Measurements from ENCODE around the gene THSD7B.

THSD7B gene

DNA sequence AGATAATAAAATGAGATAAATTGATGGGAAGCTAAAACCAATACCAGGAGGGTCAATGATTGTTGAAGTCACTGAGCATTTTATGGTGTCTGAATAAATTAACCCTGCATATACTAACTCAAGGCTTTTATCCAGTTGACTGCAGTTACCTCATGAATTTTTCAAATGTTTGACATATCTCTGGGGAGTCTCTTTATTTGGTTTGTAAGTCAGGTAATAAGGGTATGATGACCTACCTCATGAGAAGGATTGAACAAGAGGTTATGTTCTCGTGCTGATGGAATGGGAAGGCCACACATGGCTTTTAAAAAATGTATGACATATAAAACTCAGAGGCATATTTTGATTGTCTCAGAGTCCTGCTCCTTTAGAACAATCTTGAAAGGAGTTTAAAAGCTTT is 237.6 kb downstream of the THSD7B start:
- H3K4me1 ChIP-seq = no peaks in the 10 kb centered on the region
- H3K9me3 ChIP-seq (ENCODE audit: control insufficient read depth, low read length) = no peaks in the 10 kb centered on the region
- TF ChIP-seq, protein P1, sequence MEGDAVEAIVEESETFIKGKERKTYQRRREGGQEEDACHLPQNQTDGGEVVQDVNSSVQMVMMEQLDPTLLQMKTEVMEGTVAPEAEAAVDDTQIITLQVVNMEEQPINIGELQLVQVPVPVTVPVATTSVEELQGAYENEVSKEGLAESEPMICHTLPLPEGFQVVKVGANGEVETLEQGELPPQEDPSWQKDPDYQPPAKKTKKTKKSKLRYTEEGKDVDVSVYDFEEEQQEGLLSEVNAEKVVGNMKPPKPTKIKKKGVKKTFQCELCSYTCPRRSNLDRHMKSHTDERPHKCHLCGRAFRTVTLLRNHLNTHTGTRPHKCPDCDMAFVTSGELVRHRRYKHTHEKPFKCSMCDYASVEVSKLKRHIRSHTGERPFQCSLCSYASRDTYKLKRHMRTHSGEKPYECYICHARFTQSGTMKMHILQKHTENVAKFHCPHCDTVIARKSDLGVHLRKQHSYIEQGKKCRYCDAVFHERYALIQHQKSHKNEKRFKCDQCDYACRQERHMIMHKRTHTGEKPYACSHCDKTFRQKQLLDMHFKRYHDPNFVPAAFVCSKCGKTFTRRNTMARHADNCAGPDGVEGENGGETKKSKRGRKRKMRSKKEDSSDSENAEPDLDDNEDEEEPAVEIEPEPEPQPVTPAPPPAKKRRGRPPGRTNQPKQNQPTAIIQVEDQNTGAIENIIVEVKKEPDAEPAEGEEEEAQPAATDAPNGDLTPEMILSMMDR (IDR thresholded peaks at IDR 0.05) = no peak
- H3K27ac ChIP-seq = no peak overlapping the region
- no peak overlapping the region for H3K4me2 ChIP-seq (ENCODE audit: low read length)
- no peaks in the 10 kb centered on the region for H3K36me3 ChIP-seq (ENCODE audit: control insufficient read depth, insufficient read depth, low read length)
- no peak overlapping the region for H3K9ac ChIP-seq
- H3K4me3 ChIP-seq (ENCODE audit: low read depth, low read length) = no peak overlapping the region
- H2AFZ ChIP-seq = no peak overlapping the region
- H3K27me3 ChIP-seq (ENCODE audit: control insufficient read depth, insufficient read depth, low read length) = no peaks in the 10 kb centered on the region
- no peaks in the 10 kb centered on the region for H3K79me2 ChIP-seq

DNA sequence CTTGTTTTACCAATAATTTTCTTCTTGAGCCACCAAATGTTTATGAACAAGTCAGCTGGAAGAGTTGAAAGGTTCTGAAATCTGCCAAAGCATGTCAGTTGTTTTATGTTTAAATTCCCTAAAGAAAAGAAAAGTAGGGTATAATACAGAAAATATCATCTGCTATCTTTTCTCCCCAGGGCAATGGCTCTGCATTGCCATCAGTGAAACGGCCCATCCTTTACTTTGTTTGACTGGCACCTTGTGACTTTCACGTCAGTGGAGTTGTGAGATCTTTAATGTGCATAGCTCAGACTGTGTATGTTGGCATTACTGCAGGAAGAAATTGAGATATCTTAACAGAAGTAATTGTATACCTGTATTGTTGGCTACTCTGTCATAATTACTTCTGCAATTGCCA is 239.9 kb downstream of the THSD7B start:
- no peaks in the 10 kb centered on the region for H3K79me2 ChIP-seq
- no peak overlapping the region for H3K9ac ChIP-seq
- no peak overlapping the region for H2AFZ ChIP-seq
- no peaks in the 10 kb centered on the region for H3K9me3 ChIP-seq (ENCODE audit: control insufficient read depth, low read length)
- no peak overlapping the region for H3K27ac ChIP-seq
- TF ChIP-seq, protein P1 (IDR thresholded peaks at IDR 0.05) = no peak
- H3K4me1 ChIP-seq = no peaks in the 10 kb centered on the region
- H3K4me3 ChIP-seq (ENCODE audit: low read depth, low read length) = no peak overlapping the region
- no peaks in the 10 kb centered on the region for H3K36me3 ChIP-seq (ENCODE audit: control insufficient read depth, insufficient read depth, low read length)
- H3K4me2 ChIP-seq (ENCODE audit: low read length) = no peak overlapping the region
- no peaks in the 10 kb centered on the region for H3K27me3 ChIP-seq (ENCODE audit: control insufficient read depth, insufficient read depth, low read length)

DNA sequence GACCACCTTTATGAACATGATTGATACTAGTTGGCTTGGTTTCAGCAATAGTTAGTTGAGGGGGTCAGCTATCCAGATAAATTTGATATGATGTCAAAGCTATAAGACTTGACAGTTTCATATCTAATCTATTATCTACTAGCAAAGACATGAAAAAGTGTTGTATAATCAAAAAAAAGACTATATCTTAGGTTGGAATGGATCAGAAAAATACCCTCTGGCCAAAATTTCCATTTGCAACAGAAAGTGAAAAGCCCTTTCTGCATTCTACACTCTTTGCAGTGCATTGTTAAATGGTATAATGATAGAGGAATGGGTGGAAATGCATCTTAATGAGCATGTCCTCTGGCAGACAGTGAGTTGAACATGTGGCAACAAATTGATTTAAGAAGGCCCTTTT is 242.6 kb downstream of the THSD7B start:
- H3K36me3 ChIP-seq (ENCODE audit: control insufficient read depth, insufficient read depth, low read length) = no peaks in the 10 kb centered on the region
- no peaks in the 10 kb centered on the region for H3K9me3 ChIP-seq (ENCODE audit: control insufficient read depth, low read length)
- no peak overlapping the region for H3K4me2 ChIP-seq (ENCODE audit: low read length)
- H3K9ac ChIP-seq = no peak overlapping the region
- no peaks in the 10 kb centered on the region for H3K79me2 ChIP-seq
- no peak overlapping the region for H3K27ac ChIP-seq
- no peaks in the 10 kb centered on the region for H3K4me1 ChIP-seq
- TF ChIP-seq, protein P1 (IDR thresholded peaks at IDR 0.05) = no peak
- no peaks in the 10 kb centered on the region for H3K27me3 ChIP-seq (ENCODE audit: control insufficient read depth, insufficient read depth, low read length)
- H3K4me3 ChIP-seq (ENCODE audit: low read depth, low read length) = no peak overlapping the region
- H2AFZ ChIP-seq = no peak overlapping the region

DNA sequence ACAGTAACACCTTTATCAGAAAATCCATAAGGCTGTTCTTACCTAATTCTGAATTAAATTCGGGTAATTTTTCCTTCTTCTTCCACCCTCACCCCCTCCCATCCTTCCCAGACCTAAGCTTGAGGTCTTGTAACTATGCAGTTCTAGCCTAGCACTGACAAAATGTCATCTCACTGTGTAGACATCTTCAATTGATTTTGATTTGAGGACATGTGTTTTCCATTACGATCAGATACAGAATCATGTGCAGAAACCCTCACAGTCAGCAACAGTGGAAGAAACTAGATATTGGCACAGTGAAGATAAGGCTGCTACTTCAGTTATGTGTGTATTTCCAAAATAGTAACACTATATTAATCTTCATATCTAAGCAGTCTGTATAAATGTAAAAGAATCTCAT is 244.6 kb downstream of the THSD7B start:
- no peaks in the 10 kb centered on the region for H3K9me3 ChIP-seq (ENCODE audit: control insufficient read depth, low read length)
- H3K4me2 ChIP-seq (ENCODE audit: low read length) = no peak overlapping the region
- no peaks in the 10 kb centered on the region for H3K36me3 ChIP-seq (ENCODE audit: control insufficient read depth, insufficient read depth, low read length)
- H3K9ac ChIP-seq = no peak overlapping the region
- TF ChIP-seq, protein P1 (IDR thresholded peaks at IDR 0.05) = no peak
- no peaks in the 10 kb centered on the region for H3K4me1 ChIP-seq
- H3K27ac ChIP-seq = no peak overlapping the region
- no peaks in the 10 kb centered on the region for H3K27me3 ChIP-seq (ENCODE audit: control insufficient read depth, insufficient read depth, low read length)
- no peaks in the 10 kb centered on the region for H3K79me2 ChIP-seq
- H3K4me3 ChIP-seq (ENCODE audit: low read depth, low read length) = no peak overlapping the region
- H2AFZ ChIP-seq = no peak overlapping the region

DNA sequence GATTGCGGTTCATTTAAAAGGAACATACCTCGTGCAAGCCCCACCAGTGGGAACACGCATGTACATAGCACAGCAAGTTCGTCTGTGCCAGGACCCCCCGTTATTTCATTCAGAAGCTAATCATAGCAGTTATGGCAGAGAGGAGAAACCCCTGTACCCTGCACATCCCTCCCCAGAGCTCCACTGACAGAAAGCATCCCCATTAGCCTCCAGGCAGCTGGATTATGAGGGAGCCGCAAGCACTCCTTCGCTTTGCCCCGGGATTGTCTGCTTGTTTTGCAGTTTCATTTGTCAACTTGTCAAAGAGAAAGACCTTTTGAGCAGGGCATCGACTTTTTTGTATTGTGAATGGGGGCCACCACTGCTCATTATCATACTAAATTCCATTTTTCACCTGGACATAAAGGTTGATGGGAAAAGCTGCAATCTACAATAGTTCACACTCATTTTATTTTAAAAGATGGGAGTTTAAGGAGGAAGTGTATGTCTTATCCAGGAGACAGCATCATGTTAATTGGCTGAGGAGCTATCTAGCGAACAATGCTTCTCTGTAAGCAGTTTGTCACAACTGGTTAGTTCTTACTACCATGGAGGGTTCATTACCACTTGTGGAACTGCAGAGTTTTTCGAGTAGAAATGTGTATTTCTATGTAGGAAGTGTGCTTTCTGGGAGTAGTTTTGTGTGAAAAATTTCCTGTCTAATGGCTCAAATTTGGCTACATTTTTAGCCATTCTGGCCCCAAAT is 255.3 kb downstream of the THSD7B start:
- no peak overlapping the region for H3K9ac ChIP-seq
- no peak overlapping the region for H3K27ac ChIP-seq
- H3K79me2 ChIP-seq = no peaks in the 10 kb centered on the region
- no peaks in the 10 kb centered on the region for H3K9me3 ChIP-seq (ENCODE audit: control insufficient read depth, low read length)
- H3K4me3 ChIP-seq (ENCODE audit: low read depth, low read length) = no peak overlapping the region
- TF ChIP-seq, protein P1 (IDR thresholded peaks at IDR 0.05) = no peak
- no peaks in the 10 kb centered on the region for H3K27me3 ChIP-seq (ENCODE audit: control insufficient read depth, insufficient read depth, low read length)
- H3K4me2 ChIP-seq (ENCODE audit: low read length) = no peak overlapping the region
- no peaks in the 10 kb centered on the region for H3K36me3 ChIP-seq (ENCODE audit: control insufficient read depth, insufficient read depth, low read length)
- no peaks in the 10 kb centered on the region for H3K4me1 ChIP-seq
- H2AFZ ChIP-seq = no peak overlapping the region
